Measurements from ENCODE around the gene PPP3CA.

DNA sequence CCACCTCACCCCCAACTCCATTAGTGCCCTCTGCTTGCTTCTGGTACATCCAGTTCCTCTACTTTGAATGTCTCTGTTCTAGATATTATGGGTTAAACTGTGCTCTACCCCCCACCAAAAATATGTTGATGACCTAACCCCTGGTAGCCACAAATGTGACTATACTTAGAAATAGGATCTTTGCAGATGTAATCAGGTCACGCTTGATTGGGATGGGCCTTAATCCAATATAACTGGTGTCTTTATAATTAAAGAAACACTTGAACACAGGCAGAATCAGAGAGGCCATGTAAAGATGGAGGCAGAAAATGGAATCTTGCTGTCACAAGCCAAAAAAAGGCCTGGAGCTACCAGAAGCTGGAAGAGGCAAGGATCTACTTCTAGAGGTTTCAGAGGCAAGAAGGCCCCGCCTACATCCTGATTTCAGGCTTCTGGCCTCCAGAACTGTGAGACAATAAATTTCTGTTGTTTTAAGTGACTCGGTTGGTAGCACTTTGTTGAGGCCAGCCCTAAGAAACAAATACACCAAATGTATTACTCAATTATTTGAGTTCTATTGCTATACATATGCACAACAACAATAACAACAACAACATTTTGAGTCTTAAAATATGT is 220.0 kb downstream of the PPP3CA start:
- TF ChIP-seq POLR2AphosphoS5 (IDR thresholded peaks at IDR 0.05; ENCODE audit: low read depth) (no peak), CTCF (conservative IDR thresholded peaks at IDR 0.05; ENCODE audit: low read depth in 2 of 2) (no peak)
